Muscle of leg (tissue), 11 donors: ENCODE results near the gene BCAS4. TPM values are rescaled to one million over a fixed set of nuclear protein-coding genes. Genes with fewer than 3 reads are reported as not detected.
A peak's percentile ranks its signal among the peaks of the same experiment; 100 is the strongest.

Experiments used
- DNase-seq: peaks from one replicate; pipeline ENCODE4 v3.0.0; 2013
- H3K27ac ChIP-seq: one replicate; pipeline ENCODE4 v1.5.1; 2013; ENCODE audit warnings: mild to moderate bottlenecking, low read length, control low read depth
- H3K27me3 ChIP-seq: one replicate; pipeline ENCODE4 v1.6.1; 2013; ENCODE audit warnings: low read length; ENCODE audit not compliant: control insufficient read depth, insufficient read depth
- H3K36me3 ChIP-seq: one replicate; pipeline ENCODE4 v1.6.1; 2013; ENCODE audit warnings: low read length; ENCODE audit not compliant: control insufficient read depth, insufficient read depth
- H3K4me1 ChIP-seq: one replicate; pipeline ENCODE4 v1.6.1; 2013; ENCODE audit warnings: low read length; ENCODE audit not compliant: control insufficient read depth, insufficient read depth
- H3K4me3 ChIP-seq: one replicate; pipeline ENCODE4 v1.5.1; 2013; ENCODE audit warnings: low read length, control low read depth
- H3K9me3 ChIP-seq: replicated peaks from 2 replicates; pipeline ENCODE4 v1.6.1; 2013; ENCODE audit warnings: low read depth, low read length; ENCODE audit not compliant: control insufficient read depth
- WGBS: methylation state at CpG from one replicate; pipeline ENCODE4 v1.1.5; 2013; ENCODE audit warnings: missing lambda C conversion rate; ENCODE audit not compliant: insufficient coverage; 5-methylcytosine and 5-hydroxymethylcytosine counted together
- polyA plus RNA-seq, 8 donors: library from polyadenylated mRNA; unstranded; fragments of 120-200 nt; gene quantifications; one replicate each; pipeline versions ENCODE4 v1.2.1 to v1.2.3, GENCODE V29; 2013; ENCODE audit warnings: inconsistent platforms in 1 of 8, low replicate concordance in 1 of 8; ENCODE audit not compliant: insufficient read length in 8 of 8, insufficient read depth in 1 of 8
- total RNA-seq: library from RNA; stranded (reverse); fragments of 120-200 nt; gene quantifications from one replicate; pipeline ENCODE4 v1.2.4, GENCODE V29; 2013

BCAS4 gene
- total and polyA plus RNA-seq, 9 donors = 3.4 to 5.8 (median 4.0) TPM

DNA sequence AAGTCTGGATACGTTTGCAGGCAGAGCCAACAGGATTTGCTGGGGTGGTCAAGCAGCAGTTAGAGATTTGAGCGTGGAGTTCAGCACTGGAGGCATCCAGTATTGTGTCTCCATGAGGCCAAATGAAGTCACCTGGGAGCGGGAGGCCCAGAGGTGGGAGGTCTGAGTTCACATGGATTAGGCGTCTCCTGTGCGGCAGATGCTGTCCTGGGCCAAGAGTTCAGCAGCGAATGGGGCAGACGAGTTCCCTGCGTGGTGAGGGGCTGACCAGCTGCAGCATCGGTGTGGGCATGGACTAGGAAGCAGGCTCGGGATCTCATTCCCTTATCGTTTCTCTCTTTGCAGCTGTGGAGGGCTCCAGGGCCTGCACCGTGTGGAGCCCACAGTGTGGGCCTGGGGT is 66.2 kb downstream of the BCAS4 start:
- peaks cover 13% of the 10 kb centered on the region for H3K4me1 ChIP-seq
- H3K4me3 ChIP-seq = no peak overlapping the region
- H3K36me3 ChIP-seq = no peaks in the 10 kb centered on the region
- no peaks in the 10 kb centered on the region for H3K9me3 ChIP-seq
- 44% methylated on average over 12 of the region's 12 CpGs for WGBS
- no peak overlapping the region for H3K27ac ChIP-seq
- H3K27me3 ChIP-seq = no peaks in the 10 kb centered on the region
- DNase-seq = no peak

DNA sequence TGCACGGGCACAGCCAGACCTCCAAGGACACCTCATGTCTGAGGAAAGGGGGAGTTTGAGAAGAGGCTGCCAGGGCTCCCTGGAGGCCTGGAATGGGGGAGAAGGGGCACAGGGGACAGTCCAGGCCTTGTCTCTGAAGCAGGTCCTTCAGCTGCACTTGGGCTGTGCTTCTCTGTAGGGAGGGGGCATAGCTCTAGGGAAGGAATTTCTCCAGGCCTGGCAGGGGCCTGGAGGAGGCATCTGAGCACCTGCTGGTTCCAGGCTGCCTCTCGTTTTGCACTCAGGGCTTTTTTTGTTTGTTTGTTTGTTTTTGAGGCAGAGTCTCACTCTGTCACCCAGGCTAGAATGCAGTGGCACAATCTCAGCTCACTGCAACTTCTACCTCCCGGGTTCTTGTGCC is 67.7 kb downstream of the BCAS4 start:
- no peaks in the 10 kb centered on the region for H3K9me3 ChIP-seq
- H3K4me3 ChIP-seq = no peak overlapping the region
- H3K27ac ChIP-seq = no peak overlapping the region
- no peaks in the 10 kb centered on the region for H3K27me3 ChIP-seq
- WGBS = 80% methylated on average over 1 of the region's 3 CpGs
- DNase-seq = no peak
- no peaks in the 10 kb centered on the region for H3K36me3 ChIP-seq
- peaks cover 14% of the 10 kb centered on the region for H3K4me1 ChIP-seq

DNA sequence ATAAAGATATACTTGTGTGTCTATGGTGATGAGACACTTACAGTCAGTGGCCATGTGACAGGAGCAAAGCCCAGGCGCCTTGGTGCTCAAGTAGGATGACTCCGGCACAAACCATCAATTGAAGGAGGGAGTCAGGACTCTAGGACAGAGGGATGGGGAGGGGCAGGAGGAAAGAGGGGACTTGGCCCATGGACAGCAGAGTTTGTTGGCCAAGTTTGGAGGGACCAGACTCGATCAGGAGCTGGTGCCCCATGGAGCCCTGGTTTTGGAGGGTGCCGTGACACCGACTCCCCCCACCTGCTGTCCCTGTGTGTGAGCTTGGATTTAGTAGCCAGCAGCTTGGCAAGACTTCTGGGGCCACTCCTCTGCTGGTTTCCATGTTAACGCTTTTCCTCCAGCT is 70.3 kb downstream of the BCAS4 start:
- 81% methylated on average over 5 of the region's 6 CpGs for WGBS
- Histone ChIP-seq H3K27me3 (no peaks in the 10 kb centered on the region), H3K27ac (no peak overlapping the region), H3K4me1 (peaks cover 15% of the 10 kb centered on the region), H3K9me3 (no peaks in the 10 kb centered on the region), H3K36me3 (no peaks in the 10 kb centered on the region), H3K4me3 (no peak overlapping the region)
- no peak for DNase-seq

DNA sequence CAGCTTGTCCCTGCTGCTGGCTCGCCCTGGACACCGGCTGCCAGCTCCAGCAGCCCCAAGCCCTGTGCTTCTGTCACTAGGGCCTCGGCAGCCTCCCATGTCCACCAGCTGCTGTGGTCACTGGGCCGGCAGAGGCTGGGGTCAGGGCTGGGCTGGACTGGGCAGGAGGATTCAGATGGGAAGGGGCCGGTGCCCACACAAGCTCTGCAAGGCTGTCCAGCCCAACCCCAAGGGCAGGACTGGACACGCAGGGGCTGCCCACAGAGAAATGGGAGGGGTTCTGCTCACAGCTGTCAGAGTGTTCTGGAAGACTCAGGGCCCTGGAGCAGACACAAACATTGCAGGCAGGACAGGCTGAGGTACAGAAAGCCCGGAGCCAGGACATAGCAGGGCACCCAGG is 70.7 kb downstream of the BCAS4 start:
- no peaks in the 10 kb centered on the region for H3K9me3 ChIP-seq
- H3K36me3 ChIP-seq = no peaks in the 10 kb centered on the region
- 69% methylated on average over 5 of the region's 7 CpGs for WGBS
- no peak overlapping the region for H3K4me3 ChIP-seq
- H3K27me3 ChIP-seq = no peaks in the 10 kb centered on the region
- peaks cover 20% of the 10 kb centered on the region for H3K4me1 ChIP-seq
- peak; percentile 20 for DNase-seq
- no peak overlapping the region for H3K27ac ChIP-seq

DNA sequence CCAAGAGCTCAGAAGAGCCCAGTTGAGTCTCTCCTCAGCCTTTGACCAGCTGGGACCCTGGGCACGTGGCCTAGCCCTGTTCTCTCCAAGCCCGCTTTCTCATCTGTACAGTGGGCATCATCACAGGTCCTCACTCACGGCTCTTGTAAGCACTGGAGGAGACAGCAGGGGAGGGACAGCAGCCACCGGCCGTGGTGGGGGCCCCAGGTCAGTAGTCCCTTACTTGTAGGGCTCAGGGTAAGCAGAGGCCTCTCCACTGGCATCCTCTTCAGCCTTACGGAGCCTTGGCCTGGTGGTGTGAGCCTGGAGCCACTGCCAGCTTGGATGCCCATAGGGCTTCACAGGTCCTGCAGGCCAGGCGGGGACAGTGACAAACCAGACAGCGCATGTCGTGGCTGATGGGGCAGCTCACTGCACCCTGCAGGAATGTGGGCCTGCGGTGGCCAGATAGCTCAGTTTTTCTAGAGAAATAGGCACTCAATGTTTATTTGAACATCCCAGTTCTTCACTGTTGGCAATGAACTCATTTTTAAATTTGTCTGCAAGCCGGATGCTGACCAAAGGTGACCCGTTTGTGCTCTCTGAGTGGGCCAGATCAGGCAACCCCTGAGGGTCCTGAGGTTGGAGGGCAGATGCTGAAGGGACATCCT is 71.3 kb downstream of the BCAS4 start:
- Histone ChIP-seq H3K4me3 (no peak overlapping the region), H3K27me3 (no peaks in the 10 kb centered on the region), H3K36me3 (no peaks in the 10 kb centered on the region), H3K4me1 (peaks cover 23% of the 10 kb centered on the region), H3K9me3 (no peaks in the 10 kb centered on the region), H3K27ac (no peak overlapping the region)
- DNase-seq = no peak
- WGBS = 88% methylated on average over 12 of the region's 12 CpGs

DNA sequence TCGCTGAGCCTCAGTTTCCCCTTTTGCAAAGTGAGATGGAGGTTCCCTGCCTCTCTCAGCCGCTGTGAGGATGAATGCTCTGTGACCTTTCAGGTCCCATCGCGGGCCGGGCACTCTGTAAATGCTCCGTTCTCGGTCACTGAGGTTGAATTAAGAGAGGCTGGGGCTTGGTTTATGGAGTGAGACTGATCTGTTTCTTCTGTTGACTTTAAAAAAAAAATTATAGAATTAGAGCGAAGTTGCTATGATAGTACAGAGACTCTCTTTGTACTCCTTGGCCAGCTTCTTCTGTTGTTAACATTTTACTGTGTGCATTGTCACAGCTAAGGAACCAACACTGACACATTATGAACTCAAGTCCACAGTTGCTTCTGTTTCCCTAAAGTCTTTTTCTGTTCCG is 72.0 kb downstream of the BCAS4 start:
- Histone ChIP-seq H3K36me3 (no peaks in the 10 kb centered on the region), H3K27ac (no peak overlapping the region), H3K27me3 (no peaks in the 10 kb centered on the region), H3K4me3 (no peak overlapping the region), H3K4me1 (peaks cover 27% of the 10 kb centered on the region), H3K9me3 (no peaks in the 10 kb centered on the region)
- DNase-seq = no peak
- 92% methylated on average over 6 of the region's 9 CpGs for WGBS

DNA sequence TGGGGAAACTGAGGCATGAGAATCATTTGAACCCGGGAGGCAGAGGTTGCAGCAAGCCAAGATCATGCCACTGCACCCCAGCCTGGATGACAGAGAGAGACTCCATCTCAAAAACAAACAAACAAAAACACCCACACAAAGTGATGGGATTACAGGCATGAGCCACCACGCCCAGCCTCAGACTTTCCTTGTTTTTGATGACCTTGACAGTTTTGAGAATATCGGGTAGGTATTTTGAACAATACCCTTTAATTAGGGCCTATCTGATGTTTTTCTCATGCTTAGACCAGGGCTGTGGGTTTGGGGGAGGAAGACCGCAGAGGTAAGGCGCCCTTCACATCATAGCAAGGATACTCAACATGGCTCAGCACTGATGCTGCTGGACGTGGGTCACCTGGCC is 72.9 kb downstream of the BCAS4 start:
- Histone ChIP-seq H3K27ac (no peak overlapping the region), H3K4me3 (no peak overlapping the region), H3K36me3 (no peaks in the 10 kb centered on the region), H3K27me3 (no peaks in the 10 kb centered on the region), H3K4me1 (peaks cover 27% of the 10 kb centered on the region), H3K9me3 (no peaks in the 10 kb centered on the region)
- DNase-seq = no peak
- WGBS = 100% methylated on average over 1 of the region's 6 CpGs

DNA sequence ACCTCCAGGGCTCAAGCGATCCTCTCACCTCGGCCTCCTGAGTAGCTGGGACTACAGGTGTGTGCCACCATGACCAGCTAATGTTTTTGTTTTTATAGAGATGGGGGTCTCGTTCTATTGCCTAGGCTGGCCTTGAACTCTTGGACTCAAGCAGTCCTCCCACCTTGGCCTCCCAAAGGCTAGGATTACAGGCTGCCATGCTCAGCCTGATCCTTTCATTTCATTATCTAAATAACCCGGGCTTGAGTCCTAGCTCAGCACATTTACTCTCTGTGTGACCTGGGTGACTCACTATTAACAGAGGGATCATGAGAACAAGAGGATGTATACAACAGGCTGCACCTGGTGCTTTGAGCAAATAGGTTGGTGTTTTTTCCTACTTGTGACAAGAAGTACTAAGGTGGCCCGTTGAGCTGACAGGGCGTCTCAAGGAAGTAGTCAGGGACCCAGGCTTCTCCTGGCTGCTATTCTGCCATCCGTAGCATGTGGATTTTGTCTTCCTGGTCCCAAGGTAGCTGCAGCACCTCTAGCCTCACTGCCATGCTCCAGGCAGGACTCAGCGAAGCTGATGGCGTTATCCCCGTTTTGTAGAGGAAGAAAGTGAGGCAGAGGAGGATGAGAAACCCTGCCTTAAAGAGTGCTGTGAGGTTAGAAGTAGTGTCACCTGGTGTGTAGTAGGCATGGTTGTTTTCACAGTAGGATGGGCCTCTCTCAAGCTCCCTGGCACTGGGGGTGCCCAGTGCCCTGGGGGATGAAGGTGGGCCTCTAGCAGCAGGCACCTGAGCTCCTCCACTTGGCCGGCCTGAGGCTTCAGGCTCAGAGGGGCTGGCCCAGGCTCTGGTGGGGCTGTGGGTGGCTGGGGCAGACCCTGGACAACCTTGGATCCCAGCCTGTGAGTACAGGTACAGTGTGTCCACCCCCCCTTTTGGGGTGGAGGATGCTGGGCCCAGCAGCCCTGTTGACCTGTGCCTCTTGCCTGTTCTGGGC is 73.9 kb downstream of the BCAS4 start:
- Histone ChIP-seq H3K9me3 (no peaks in the 10 kb centered on the region), H3K27me3 (no peaks in the 10 kb centered on the region), H3K4me3 (no peak overlapping the region), H3K36me3 (no peaks in the 10 kb centered on the region), H3K4me1 (peaks cover 27% of the 10 kb centered on the region), H3K27ac (no peak overlapping the region)
- no peak for DNase-seq
- WGBS = 84% methylated on average over 7 of the region's 11 CpGs

DNA sequence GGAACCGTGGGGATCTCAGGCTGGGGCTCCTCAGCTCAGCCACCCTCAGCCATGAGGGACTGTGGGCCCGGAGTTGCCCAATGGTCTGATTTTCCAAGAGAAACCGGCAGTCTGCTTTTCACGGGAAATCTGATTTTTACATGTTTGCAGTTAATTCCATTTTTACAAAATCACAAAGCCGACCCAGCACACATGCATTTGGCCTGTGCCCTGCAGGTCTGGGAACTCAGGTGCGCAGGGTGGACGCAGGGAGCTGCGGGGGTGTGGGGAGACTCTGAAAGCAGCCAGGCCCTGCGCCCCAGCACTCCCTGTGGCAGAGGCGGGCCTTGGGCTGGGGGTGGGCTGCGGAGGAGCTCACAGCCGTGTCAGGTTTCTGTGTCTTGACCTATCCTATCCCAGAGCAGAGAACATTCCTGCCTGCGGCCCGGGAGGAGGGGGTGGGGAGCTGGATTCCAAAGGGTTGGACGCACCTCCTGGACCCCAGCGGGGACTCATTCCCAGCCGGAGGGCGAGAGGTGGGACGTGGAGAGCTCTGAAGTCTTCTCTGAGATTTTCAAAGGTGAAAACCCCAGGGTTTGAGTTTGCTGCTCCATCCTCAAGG is 75.8 kb downstream of the BCAS4 start:
- no peaks in the 10 kb centered on the region for H3K9me3 ChIP-seq

More for the DNA sequence above, 75.8 kb downstream of the BCAS4 start:
- Histone ChIP-seq H3K4me1 (peaks cover 22% of the 10 kb centered on the region), H3K27me3 (no peaks in the 10 kb centered on the region), H3K4me3 (peak overlapping the region; percentile 24), H3K27ac (no peak overlapping the region), H3K36me3 (no peaks in the 10 kb centered on the region)
- peak; percentile 65 for DNase-seq
- WGBS = 13% methylated on average over 10 of the region's 19 CpGs
